Loucy (cell line): Measurements from ENCODE around the gene RAET1L.
A peak's percentile ranks its signal among the peaks of the same experiment; 100 is the strongest.

Experiments
- H2AFZ ChIP-seq: fragments of 200-600 bp; sonication (generic); 2 replicates; pipeline ENCODE4 v1.6.0; 2016; ENCODE audit warnings: antibody characterized with exemption, mild to moderate bottlenecking, low read length, moderate library complexity
- H3F3A ChIP-seq: fragments of 200-600 bp; 2 replicates; pipeline ENCODE4 v1.6.0; 2016; ENCODE audit warnings: antibody characterized with exemption, low read depth, mild to moderate bottlenecking
- H3K27me3 ChIP-seq: fragments of 200-600 bp; sonication (generic); 2 replicates; pipeline ENCODE4 v1.6.1; 2014; ENCODE audit warnings: low read length, mild to moderate bottlenecking; ENCODE audit not compliant: insufficient read depth, poor library complexity, severe bottlenecking
- H3K36me3 ChIP-seq: fragments of 200-600 bp; sonication (generic); 2 replicates; pipeline ENCODE4 v1.6.1; 2016; ENCODE audit warnings: low read length; ENCODE audit not compliant: insufficient read depth
- H3K4me1 ChIP-seq: fragments of 200-600 bp; sonication (generic); 2 replicates; pipeline ENCODE4 v1.5.1; 2014; ENCODE audit warnings: low read length, mild to moderate bottlenecking; ENCODE audit not compliant: insufficient read depth, poor library complexity, severe bottlenecking
- H3K4me2 ChIP-seq: fragments of 200-600 bp; sonication (generic); 2 replicates; pipeline ENCODE4 v1.6.0; 2014; ENCODE audit warnings: antibody characterized with exemption, low read length, low read depth, mild to moderate bottlenecking; ENCODE audit not compliant: poor library complexity, severe bottlenecking
- H3K4me3 ChIP-seq: fragments of 200-600 bp; sonication (generic); 2 replicates; pipeline ENCODE4 v1.5.1; 2014; ENCODE audit warnings: low read length, mild to moderate bottlenecking, mixed read lengths; ENCODE audit not compliant: poor library complexity, severe bottlenecking
- H3K79me2 ChIP-seq: fragments of 200-600 bp; sonication (generic); 2 replicates; pipeline ENCODE4 v1.6.1; 2014; ENCODE audit warnings: low read length; ENCODE audit not compliant: insufficient read depth
- H3K9ac ChIP-seq: fragments of 200-600 bp; sonication (generic); 2 replicates; pipeline ENCODE4 v1.6.0; 2014; ENCODE audit warnings: mild to moderate bottlenecking, low read depth, low read length, moderate library complexity; ENCODE audit not compliant: poor library complexity, severe bottlenecking
- H3K9me2 ChIP-seq: fragments of 200-600 bp; sonication (generic); replicated peaks from 2 replicates; pipeline ENCODE4 v1.6.1; 2016; ENCODE audit warnings: low read depth, low read length, mixed read lengths
- H3K9me3 ChIP-seq: fragments of 200-600 bp; sonication (generic); 2 replicates; pipeline ENCODE4 v1.6.1; 2014; ENCODE audit warnings: mild to moderate bottlenecking, antibody characterized with exemption, low read length, low read depth; ENCODE audit not compliant: insufficient read depth
- H4K20me1 ChIP-seq: fragments of 200-600 bp; sonication (generic); 2 replicates; pipeline ENCODE4 v1.6.0; 2014; ENCODE audit warnings: antibody characterized with exemption, low read length, mild to moderate bottlenecking; ENCODE audit not compliant: insufficient read depth, poor library complexity, severe bottlenecking
- EZH2phosphoT487 ChIP-seq: fragments of 200-600 bp; IDR thresholded peaks from 2 replicates; pipeline ENCODE4 v1.6.1; 2018; ENCODE audit warnings: antibody characterized with exemption, mild to moderate bottlenecking, moderate library complexity, borderline replicate concordance
- TF ChIP-seq, protein P1 (sequence below): fragments of 200-600 bp; sonication (generic); conservative IDR thresholded peaks from 2 replicates; pipeline ENCODE4 v1.5.1; 2014; ENCODE audit warnings: mild to moderate bottlenecking, antibody characterized with exemption, low read length

The RAET1L gene

DNA sequence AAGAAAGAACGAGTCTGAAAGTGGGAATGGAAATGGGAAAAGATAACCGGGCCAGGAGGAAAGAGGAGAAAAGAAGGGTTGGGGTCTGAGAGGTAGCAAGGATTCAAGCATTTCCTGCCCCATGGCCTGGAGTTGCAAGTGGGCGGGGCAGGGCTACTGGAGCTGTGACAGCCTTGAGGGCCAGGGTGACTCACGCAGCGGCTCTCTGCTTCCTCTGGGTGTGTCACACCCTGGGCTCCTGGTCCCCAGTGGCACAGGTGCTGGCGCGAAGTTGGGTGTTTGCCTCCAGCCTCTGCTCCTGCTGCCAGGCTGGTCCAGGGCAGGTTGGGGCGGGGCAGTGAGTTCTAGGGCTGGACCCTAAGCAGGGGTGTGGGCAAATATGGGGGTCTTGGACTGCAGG is 46.9 kb upstream of the RAET1L start:
- no peaks in the 10 kb centered on the region for H3K9me3 ChIP-seq
- peaks cover 24% of the 10 kb centered on the region for H3K4me1 ChIP-seq
- TF ChIP-seq, protein P1, sequence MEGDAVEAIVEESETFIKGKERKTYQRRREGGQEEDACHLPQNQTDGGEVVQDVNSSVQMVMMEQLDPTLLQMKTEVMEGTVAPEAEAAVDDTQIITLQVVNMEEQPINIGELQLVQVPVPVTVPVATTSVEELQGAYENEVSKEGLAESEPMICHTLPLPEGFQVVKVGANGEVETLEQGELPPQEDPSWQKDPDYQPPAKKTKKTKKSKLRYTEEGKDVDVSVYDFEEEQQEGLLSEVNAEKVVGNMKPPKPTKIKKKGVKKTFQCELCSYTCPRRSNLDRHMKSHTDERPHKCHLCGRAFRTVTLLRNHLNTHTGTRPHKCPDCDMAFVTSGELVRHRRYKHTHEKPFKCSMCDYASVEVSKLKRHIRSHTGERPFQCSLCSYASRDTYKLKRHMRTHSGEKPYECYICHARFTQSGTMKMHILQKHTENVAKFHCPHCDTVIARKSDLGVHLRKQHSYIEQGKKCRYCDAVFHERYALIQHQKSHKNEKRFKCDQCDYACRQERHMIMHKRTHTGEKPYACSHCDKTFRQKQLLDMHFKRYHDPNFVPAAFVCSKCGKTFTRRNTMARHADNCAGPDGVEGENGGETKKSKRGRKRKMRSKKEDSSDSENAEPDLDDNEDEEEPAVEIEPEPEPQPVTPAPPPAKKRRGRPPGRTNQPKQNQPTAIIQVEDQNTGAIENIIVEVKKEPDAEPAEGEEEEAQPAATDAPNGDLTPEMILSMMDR: no peak
- TF ChIP-seq EZH2phosphoT487: no peak
- no peak overlapping the region for H3K9ac ChIP-seq
- H3K4me2 ChIP-seq: peak overlapping the region; percentile 4
- no peaks in the 10 kb centered on the region for H3K79me2 ChIP-seq
- no peak overlapping the region for H2AFZ ChIP-seq
- H3F3A ChIP-seq: 0 out of 2 replicates have a peak, but pooled peaks cover 4% of the 10 kb centered on the region
- H3K9me2 ChIP-seq: no peaks in the 10 kb centered on the region
- no peaks in the 10 kb centered on the region for H3K27me3 ChIP-seq
- no peak overlapping the region for H3K4me3 ChIP-seq
- H4K20me1 ChIP-seq: no peaks in the 10 kb centered on the region
- H3K36me3 ChIP-seq: no peaks in the 10 kb centered on the region

DNA sequence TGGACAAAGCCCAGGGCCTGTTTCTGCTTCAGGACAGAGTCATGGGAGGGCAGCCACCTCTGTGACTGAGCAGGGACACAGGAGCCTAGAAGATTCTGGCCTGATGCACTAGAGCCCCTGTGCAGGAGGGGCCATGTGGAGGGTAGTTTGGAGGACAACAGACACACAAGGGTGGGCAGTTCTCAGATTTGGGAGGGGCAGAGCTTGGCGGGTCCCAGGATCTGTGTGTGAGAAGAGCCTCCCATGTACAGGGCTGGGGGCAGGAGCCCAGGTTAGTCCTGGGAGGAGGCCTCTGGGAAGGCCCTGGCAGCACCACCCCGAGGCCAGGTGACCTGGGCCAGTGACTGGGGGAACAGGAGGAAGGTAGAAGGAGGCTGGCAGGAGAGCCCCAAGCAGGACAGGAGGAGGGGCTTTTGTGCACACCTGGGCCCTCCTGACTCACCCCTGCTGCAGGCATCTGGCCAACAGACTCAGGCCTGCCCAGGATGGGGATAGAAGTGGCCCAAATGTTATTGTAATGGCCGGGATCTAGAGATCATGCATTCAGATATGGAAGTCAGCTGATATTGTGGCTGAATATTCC is 45.0 kb upstream of the RAET1L start:
- no peaks in the 10 kb centered on the region for H3K36me3 ChIP-seq
- TF ChIP-seq, protein P1: no peak
- no peak for TF ChIP-seq EZH2phosphoT487

DNA sequence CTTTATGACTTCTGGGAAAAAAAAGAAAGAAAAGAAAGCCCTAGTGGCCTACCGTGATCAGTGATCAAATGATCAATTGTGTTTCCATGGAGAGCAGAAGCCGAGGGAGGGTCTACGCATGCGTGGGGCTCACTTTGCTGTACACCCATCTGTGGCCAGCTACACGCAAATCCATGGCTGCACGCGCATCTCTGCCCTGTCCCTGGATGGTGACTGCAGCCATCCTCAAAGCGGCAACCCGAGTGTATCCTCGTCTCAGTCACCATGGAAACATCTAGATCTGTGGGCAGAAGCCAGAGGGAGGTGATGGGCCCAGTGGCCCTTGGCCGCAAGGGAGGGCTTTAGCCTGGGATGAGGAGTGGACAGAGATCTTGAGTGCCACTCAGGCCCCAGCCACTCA is 44.4 kb upstream of the RAET1L start:
- no peak overlapping the region for H2AFZ ChIP-seq
- H3K9me3 ChIP-seq: no peaks in the 10 kb centered on the region
- H4K20me1 ChIP-seq: no peaks in the 10 kb centered on the region
- no peaks in the 10 kb centered on the region for H3K27me3 ChIP-seq
- H3K4me1 ChIP-seq: peaks cover 9% of the 10 kb centered on the region
- no peak overlapping the region for H3K4me2 ChIP-seq
- no peaks in the 10 kb centered on the region for H3K79me2 ChIP-seq
- no peaks in the 10 kb centered on the region for H3F3A ChIP-seq
- H3K4me3 ChIP-seq: no peak overlapping the region
- no peaks in the 10 kb centered on the region for H3K36me3 ChIP-seq
- TF ChIP-seq, protein P1: no peak
- no peak for TF ChIP-seq EZH2phosphoT487
- H3K9me2 ChIP-seq: no peaks in the 10 kb centered on the region
- no peak overlapping the region for H3K9ac ChIP-seq

More for the DNA sequence above, 45.0 kb upstream of the RAET1L start:
- Histone ChIP-seq H3K9ac (no peak overlapping the region), H3K4me2 (no peak overlapping the region), H3K4me1 (peaks cover 9% of the 10 kb centered on the region), H3K9me2 (no peaks in the 10 kb centered on the region), H3F3A (no peaks in the 10 kb centered on the region), H2AFZ (no peak overlapping the region), H3K79me2 (no peaks in the 10 kb centered on the region), H4K20me1 (no peaks in the 10 kb centered on the region), H3K9me3 (no peaks in the 10 kb centered on the region), H3K4me3 (no peak overlapping the region), H3K27me3 (no peaks in the 10 kb centered on the region)
